ENCODE results near the gene THSD4.

THSD4 gene

GRCh38 chr15:71097890-71098289 is 17.4 kb upstream of the THSD4 start:
- DNase-seq (ENCODE audit: low spot score) = no peak

DNA sequence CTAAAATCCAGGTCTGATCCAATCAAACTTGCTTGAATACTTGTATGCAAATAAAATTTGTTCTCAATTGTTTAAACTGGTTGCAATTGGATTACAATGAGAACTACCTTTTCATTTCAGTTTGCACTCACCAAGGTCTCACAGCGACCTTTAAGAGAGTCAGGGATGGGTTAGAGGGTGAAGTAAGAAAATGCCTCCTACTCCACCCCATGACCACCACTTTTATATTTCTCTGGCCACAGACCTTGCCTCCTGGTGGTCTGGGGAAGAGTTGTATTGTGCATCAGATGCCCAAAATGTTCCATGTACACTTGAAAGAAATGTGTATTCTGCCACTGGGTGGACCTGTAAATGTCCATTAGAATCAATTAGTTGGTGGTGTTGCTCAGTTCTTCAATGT is 16.4 kb upstream of the THSD4 start:
- no peak for DNase-seq (ENCODE audit: low spot score)

- no peak for DNase-seq (ENCODE audit: low spot score)
Observed at GRCh38 chr15:71103102-71103676, 12.1 kb upstream of the THSD4 start.

GRCh38 chr15:71104636-71105035 is 10.6 kb upstream of the THSD4 start:
- DNase-seq (ENCODE audit: low spot score) = no peak

DNA sequence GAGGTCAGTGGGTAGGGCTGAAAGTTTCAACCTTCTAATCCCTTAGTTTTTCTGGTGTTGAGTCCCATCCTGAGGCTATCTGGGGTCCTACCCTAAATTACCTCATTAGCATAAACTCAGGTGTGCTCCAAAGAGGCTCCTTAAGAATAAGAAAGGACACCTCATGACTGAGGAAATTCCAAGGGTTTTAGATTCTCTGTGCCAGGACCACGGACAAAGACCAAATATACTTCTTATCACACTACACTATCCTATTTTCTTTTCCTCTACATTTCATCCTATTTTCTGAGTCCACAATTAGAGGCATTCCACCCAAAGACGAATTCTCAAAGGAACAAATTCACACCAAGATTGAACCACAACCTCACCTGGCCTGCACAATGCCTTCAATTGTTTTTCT is 9.8 kb upstream of the THSD4 start:
- DNase-seq (ENCODE audit: low spot score) = no peak

- DNase-seq (ENCODE audit: low spot score) = no peak
Observed at GRCh38 chr15:71106802-71107500, 8.3 kb upstream of the THSD4 start.

DNA sequence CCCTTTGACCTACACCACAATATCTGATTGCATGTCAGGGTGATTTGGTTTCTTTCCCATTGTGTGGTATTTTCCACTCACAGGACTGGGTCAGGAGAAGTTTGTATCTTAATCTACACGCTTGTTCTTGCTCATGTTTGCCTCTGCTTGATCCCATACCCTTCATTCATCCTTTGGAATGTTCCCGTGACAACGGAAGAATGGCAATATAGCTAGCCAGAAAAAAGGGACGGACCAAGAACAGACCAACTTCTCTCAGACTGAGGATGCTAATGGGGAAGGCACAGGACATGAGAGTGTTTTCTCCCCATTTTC is 7.8 kb upstream of the THSD4 start:
- no peak for DNase-seq (ENCODE audit: low spot score)

DNA sequence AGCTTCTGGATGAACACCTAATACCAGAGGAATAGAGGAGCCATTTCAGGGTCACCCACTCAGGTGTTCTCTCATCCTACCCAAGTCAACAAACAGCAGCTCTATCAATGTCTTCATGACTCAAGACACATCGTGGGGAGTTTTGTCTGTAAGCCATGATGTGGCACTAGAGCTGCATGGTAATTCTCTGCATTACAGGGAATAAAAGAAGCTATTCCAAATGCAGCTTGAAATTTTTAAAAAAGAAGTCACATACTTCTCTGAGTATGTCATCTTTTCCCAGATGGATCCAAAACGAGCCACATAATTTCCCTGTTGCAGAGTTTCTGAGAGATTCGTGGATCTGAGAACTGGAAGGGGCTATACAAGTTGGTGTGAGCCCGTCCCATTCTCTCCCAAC is 6.1 kb upstream of the THSD4 start:
- no peak for DNase-seq (ENCODE audit: low spot score)

DNA sequence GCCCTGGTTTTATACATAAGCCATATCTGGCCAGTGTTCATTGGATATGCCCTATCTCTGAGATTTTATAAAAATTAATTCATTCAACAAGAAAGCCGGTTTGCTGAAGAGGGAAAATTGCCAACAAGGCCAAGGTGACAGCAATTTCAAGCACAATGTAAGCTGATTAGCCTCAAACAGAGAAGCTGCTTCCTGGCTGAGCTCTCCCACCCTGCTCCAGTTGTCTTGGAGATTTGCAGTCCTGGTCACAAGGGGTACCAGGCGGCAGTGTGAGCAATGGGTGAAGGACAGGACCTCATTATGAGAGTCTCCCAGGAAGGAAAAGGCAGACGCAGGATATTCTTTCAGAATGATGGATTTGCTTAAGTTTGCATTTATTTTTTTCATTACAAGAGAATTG is 5.4 kb upstream of the THSD4 start:
- DNase-seq (ENCODE audit: low spot score) = no peak

GRCh38 chr15:71110405-71111180 is 4.7 kb upstream of the THSD4 start:
- no peak for DNase-seq (ENCODE audit: low spot score)

GRCh38 chr15:71111181-71111565 is 4.1 kb upstream of the THSD4 start:
- DNase-seq (ENCODE audit: low spot score) = no peak

DNA sequence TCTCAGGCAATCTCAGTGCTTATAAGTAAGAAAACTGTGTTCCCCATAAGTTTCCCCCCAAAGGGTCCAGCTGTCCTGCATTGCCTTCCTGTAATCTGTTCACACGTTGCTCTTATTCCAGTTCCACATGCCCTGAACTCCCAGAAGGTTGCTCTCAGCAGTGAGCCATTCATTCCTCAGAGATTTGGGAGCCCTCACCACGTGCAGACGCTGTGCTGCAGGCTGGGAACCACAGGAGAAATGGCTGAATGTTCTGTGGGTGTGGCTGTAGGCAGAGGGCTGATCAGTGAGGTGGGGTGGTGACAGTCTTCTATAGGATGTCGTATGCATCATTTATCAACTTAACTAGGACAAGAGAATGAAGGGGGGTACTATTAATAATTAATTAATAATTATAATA is 3.3 kb upstream of the THSD4 start:
- DNase-seq (ENCODE audit: low spot score) = no peak

DNA sequence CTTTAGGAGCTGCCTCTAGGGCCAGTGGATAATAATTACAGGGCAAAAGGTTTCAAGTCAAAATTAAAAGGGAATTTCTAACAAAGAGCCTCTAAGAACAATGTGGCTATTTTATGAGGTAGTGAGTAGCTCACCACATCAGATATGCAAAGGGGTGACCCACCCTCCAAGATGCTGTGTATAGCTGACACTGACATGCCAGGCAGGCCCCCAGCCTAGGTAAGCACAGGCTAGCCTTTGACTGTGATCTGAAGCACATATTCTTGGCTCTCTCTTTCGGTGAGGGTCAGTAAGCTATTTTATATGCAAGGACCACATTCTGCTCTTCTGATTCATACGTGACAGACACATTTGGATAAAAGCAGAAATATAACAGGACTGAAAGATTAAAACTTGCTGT is 2.8 kb upstream of the THSD4 start:
- no peak for DNase-seq (ENCODE audit: low spot score)

DNA sequence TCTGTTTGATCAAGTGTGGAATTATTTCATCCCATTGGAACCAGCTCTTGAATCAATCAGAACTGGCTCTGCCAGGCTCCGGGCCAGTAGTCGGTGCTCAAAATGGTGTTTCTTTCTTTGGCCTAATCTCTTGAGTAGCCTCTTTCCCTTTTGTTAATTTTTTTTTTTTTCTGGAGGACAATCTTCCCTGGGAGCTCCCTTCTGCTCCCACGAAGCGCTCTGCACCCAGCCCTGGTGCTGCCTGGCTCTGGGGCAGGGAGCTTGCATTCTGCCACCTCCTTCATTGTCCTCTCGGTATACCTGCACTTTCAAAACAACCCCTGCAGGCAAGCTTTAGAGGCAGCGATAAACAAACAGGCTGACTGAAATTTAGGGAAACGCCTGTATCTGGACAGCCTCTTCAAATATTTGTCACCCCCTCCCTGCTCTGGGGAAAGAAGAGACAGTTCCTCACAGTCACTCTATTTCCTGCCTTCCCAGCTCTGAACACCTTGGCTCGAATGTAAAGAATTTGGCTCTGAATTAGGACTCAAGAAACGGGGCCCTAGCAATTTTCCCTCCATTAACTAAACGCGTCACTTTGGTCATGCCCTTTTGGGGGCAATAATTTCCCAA is 1.1 kb upstream of the THSD4 start:
- no peak for DNase-seq (ENCODE audit: low spot score)

GRCh38 chr15:71115567-71116351 is 488 bp downstream of the THSD4 start:
- no peak for DNase-seq (ENCODE audit: low spot score)

GRCh38 chr15:71116366-71116765 is 1.1 kb downstream of the THSD4 start:
- DNase-seq (ENCODE audit: low spot score) = no peak

GRCh38 chr15:71116942-71117341 is 1.7 kb downstream of the THSD4 start:
- DNase-seq (ENCODE audit: low spot score) = no peak

DNA sequence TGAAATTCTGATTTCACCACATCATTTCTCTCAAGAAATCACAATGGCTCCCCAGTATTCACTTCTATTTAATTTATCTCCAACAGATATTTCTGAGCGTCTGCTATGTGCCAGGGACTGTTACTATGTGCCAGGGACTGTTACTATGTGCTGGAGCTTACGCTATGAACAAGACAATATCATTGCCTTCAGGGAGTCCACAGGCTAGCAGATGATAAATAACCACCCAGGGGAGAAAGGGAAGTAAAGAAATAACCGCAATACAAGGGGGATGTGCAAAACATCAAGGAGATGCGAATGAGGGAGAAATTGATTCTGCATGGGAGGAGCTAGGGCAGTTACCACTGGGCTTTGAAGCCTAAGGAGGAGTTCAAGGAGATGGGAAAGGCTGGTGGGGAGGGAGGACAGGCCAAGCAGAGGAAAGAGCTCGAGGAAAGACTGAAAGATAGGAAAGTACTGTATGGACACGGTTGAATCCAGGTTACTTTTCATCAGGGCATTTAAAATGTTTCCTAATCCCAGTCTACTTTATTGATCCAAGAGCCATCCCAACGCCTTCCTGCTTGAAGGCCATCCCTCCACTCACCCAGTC is 2.5 kb downstream of the THSD4 start:
- no peak for DNase-seq (ENCODE audit: low spot score)

- no peak for DNase-seq (ENCODE audit: low spot score)
Observed at GRCh38 chr15:71118345-71118744, 3.1 kb downstream of the THSD4 start.

GRCh38 chr15:71118881-71119632 is 3.8 kb downstream of the THSD4 start:
- DNase-seq (ENCODE audit: low spot score) = no peak

DNA sequence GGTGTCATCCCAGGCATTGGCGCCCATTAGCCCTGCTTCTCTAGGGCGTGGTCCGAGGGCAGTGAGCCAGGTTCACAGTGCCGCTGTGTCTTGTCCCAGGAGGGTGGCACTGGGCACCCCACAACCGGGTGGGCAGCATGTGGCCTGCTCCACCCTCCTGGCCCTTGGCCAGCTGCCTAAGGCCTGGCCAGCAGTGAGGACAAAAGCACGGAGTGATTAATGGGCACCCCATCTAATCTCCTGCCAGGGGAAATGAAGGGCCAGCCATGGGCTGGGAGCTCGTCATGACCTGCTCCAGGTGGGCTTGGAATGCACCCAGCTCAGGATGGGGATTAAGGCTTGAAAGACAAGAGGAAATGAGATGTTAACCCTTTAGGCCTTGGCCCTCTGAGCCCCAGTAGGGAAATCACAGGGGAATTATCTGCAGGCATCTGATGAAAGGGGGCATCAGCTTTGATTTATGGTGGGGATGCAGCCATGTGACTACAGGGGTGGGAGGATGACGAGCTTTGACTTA is 5.2 kb downstream of the THSD4 start:
- DNase-seq (ENCODE audit: low spot score) = no peak

All from SK-N-DZ (cell line).